ENCODE measurements around the gene HAGH.
"Not testable (repeated sequence)": the region's sequence is repeated elsewhere in the genome, so short reads cannot be mapped to it uniquely, and the experiment has no call there.

The HAGH gene

DNA sequence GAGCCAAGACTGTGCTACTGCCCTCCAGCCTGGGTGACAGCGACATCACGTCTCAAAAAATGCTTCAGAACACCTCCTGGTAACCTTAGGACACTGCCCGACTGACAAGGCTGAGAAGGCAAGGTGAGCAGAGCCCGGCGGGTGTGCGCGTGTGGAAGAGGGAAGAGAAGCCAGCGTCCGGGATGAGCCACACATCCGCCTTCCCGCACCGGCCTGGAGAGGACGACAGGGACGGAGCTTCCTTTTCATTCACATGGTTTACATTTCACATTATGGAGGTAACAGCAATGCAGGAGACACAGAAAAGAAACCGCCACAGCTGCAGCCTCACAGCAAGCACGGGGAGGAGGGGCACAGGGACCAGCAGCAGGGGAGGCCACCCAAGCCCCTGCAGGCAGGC lies 16.5 kb downstream of the HAGH start:
- DNase-seq: no peak

DNA sequence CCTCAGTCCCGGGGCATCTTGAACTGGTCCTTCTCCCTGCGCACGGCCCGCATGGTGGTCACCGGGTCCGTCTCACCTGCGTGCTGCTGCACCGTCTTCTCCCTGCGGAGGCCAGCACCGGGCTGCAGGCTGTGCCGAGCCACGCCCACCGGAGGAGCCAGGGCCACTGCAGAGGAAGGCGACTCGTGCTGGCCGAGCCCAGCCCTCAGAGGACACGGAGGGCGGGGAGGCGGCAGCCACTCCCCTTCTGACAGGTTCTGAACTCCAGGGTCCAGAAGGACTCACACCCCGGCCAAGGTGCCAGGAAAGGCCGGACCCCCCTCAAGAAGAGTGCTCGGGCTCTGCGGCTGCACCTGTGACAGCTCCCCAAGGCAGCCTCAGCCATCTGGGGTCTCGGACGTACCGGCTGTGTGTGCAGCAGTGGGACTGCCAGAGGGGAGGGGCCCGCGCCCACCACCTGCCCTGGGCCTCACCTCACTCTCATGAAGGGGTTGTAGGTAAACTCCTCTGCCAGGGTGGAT lies 17.3 kb downstream of the HAGH start:
- no peak for DNase-seq

DNA sequence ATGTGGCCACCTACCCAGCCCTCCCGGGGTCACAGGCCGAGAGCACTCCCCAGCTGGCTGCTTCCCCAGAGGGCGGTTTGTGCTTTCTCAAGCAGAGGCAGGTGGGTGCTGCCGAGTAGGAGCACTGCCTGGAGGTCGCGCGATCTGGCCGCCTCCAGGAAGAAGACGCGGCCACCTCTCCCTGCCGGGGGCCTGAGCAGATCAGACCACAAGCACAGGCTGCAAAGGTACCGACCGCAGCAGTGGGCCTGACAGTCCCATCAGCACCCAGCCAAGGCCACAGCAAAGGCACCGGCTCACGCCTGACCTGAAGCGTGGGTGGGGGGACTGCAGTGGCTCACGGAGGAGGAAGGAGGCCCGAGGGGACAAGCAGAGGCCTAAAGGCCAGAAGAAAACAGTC lies 17.9 kb downstream of the HAGH start:
- no peak for DNase-seq

DNA sequence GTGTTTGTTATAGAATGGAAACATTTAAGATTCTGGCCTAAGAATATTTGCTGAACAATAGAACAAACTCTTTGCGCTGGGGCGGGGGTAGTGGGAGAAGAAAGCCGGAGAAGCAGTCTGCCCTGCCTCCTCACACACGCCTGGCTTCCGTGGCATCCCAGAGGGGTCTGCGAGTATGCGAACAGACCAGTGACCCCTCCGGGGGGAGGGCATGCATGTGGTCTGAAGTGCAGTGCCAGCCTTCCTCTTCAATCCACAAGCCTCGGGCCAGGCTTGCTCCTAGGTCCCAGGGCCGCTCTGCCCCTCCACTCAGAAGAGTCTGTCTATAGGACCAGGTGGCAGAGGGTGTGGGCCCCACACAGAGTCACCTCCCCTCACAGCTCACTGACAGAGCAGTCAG lies 19.0 kb downstream of the HAGH start:
- DNase-seq: no peak

DNA sequence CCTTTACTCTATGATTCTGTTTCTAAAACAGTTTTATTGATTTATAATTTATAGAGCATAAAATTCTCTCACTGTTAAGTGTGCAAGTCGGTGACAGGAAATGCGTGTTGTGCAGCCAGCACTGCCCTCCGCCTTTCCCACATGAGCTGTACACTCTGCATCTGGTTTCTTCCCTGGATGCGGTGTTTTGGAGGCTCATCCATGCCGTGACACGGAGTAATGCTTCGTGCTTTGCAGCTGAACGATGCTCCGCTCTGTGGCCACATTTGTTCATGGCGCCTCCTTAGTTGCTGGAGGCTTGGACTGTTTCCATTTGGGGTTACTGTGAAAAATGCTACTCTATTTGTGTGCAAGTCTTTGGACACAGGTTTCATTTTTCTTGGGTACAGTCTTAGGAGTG lies 25.9 kb downstream of the HAGH start:
- no peak for DNase-seq

DNA sequence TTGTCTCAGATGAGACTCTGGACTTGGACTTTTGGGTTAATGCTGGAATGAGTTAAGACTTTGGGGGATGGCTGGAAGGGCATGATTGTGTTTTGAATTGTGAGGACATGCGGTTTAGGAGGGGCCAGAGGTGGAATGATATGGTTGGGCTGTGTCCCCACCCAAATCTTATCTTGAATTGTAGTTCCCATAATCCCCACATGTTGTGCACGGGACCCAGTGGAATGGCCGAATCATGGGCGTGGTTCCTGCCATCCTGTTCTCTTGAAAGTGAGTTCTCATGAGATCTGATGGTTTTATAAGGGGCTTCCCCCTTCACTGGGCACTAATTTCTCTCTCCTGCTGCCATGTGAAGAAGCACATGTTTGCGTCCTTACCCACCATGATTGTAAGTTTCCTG lies 27.4 kb downstream of the HAGH start:
- DNase-seq: not testable (repeated sequence)

DNA sequence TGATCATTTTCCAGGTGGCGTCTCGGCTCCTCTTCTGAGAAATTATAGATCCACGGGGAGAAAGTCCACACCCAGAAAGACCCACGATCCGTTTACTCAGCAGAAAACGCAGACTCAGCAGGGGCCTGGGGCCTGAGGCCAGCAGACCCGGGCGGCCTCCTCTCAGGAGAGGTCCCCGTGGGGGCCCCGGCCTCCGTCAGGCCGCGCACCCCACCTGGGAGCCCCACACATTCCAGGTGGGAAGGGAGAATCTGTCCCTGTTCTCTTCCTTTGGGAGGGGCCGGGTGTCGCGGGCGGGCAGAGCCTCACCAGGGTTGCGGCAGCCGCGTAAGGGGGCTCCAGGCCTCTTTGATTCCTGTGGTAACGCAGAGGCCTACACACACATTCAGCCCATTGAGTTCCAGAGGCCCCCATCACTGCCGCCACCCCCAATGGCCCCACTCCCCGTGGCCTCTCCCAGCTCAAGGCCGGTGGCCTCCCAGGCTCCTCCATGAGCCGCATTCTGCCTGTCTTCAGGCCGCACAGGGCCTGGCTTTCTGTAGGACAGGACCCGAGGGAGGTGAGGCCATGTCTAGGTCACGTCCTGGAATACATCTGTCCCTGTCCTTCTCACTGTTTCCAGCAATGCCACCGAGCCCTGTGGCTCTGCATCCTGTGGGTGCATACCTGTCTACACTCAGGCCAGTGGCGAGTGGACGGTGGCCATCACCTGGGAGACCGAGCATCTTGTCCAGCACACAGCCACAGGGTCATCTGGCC lies 31.5 kb downstream of the HAGH start:
- no peak for DNase-seq

DNA sequence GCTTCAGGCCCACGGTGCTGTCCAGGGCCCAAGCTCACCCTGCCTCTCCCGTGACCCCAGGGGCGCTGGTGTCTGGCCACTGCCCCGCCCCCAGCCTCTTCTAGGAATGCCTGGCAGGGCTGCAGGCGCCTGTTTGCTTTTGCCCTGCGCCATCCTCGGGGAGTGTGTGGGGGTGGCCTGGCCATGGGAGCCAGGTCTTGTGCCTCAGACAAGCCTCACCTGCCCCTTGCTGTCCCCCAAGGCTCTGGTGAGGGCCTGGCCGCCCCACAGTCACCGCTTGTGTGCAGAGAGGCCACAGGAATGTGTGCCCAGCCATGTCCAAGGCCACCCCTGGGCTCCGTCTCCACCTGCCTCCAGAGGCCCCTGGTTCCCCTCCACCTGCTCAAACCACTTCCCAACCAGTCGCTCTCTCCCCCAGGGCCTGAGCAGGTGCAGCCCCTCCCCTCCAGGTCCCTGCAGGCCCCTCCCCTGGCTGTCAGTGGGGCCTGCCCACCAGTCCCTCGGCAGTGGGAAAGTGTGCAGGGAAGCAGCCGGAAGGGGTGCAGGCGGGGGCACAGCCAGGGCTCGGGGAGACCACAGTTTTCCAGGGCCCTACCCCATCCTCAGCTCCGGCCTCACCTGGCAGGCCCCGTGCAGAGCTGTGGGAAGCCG lies 32.3 kb downstream of the HAGH start:
- DNase-seq: no peak

DNA sequence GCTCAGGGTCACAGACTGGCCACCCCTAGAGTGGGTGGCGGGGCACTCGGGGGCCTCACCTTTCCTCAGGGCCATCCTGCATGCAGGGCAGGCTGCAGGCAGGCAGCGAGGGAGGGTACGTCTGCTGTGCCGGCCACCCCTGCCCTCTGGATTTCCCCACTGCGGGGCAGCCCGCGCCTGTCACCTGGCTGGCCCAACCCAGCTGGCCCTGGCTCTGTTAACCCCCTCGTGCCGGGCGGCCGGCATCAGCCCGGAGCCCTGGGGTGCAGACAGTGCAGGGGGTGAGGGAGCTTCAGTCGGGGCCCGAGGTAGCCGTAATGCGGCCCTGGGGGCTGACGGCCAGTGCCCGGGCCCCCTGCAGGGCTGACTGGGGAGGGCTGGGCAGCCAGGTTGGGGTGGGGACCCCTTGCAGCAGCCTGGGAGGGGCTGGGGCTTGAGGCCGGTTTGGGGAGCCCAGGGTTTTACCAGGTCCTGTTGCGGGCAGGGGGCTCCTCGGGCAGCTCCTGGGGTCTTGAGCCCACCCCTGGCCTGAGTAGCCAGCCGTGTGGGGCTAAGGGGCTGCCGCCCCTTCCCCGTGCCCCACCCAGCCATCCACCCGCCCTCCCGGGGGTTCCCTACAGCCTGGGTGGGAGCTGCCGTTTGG lies 32.9 kb downstream of the HAGH start, which contains the start of gene IGFALS:
Gene IGFALS, minus strand, starts transcription at position 128 of the 643 bp plus-strand sequence. Its CDS starts 53 bp downstream, at position 75.
- DNase-seq: no peak

DNA sequence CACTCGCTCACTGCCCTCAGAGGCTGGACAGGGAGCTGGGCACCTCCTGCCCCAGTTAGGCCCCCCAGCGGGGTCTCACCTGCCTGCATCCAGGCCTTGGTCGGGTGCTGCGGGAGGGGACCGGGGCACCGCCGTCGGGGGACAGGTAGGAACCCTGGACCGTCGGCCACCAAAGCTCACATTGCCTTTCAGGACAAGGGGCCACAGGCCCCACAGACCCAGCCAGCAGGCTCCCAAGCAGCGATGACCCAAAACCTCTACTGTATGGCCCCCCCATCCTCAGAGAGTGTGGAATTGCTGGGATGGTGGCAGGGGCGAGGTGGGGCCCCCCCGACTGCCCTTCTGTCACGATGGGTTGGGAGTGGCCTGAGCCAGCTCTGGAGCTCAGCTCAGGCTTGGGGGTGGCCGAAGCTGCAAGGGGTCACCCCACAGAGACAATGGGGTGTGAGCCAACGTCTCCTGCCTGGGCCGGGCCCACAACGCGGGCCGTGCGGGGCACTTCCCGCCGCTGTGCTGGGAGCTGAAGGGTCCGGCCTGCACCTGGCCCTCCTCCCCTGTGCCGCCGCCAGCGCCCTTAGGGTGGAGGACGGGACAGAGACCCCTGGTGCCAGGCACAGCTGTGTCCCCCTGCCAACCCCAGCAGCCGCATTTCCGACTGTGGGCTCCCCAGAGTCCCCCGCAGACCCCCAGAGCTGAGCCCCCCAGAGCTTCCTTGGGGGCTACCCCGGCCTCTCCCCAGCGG lies 33.6 kb downstream of the HAGH start:
- DNase-seq: no peak

DNA sequence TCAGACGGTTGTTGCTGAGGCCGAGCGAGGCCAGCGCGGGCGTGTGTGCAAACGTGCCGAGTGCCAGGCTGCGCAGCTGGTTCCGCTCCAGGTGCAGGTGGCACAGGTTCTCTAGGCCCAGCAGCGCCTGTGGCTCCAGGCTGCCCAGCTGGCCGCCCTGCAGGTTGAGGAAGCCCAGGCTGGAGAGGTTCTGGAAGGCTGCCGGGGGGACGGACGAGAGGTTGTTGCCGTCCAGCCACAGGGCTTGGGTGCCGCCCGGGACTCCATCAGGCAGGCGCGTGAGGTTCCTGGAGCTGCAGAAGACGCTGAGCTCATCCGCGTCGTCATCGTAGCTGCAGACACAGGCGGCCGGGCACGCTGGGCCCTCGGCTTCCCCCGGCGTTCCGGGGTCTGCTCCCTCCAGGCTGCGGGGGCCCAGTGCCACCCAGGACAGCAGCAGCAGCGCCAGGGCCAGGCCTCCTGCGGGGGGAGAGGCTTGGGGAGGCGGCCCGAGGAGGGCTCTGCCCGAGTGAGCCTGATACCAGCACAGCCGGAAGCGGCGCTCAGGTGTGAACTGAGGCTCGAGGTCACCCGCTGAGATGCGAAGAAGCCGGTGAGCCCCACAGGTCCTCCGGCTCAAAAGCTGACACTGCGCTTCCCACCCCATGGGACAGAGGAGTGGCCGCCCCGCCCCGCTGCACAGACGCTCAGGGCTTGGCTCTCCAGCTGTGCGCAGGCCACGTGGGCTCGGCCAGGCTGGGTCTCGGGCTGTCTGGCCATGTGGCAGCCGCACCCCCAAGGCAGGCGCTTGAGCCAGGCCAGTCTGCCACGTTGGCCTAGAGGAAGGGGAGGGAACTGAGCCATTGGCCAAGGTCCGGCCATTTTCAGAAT lies 34.4 kb downstream of the HAGH start:
- no peak for DNase-seq

DNA sequence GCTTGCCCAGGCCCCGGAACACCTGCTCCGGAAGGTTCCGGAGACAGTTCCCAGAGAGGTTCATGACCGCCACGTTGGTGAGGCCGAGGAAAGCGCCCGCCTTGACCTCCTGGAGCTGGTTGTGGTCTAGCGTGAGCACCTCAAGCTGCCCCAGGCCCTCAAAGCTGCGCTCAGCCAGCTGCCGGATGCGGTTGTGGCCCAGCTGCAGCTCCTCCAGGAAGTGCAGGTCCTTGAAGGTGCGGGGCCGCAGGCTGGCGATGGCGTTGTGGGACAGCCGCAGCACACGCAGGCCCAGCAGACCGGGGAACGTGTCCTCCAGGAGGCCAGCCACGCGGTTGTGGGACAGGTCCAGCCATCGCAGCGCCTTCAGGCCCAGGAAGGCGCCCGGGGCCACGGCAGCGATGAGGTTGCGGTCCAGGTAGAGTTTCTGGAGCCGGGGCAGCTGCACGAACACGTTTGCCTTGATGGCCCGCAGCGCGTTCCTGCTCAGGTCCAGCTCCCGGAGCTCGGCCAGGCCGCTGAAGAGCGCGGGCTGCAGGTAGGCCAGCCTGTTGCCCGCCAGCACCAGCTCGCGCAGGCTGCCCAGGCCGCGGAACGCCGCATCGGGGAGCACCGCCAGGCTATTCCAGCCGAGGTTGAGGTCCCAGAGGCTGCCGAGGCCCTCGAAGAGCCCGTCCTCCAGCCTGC lies 35.2 kb downstream of the HAGH start:
- no peak for DNase-seq

DNA sequence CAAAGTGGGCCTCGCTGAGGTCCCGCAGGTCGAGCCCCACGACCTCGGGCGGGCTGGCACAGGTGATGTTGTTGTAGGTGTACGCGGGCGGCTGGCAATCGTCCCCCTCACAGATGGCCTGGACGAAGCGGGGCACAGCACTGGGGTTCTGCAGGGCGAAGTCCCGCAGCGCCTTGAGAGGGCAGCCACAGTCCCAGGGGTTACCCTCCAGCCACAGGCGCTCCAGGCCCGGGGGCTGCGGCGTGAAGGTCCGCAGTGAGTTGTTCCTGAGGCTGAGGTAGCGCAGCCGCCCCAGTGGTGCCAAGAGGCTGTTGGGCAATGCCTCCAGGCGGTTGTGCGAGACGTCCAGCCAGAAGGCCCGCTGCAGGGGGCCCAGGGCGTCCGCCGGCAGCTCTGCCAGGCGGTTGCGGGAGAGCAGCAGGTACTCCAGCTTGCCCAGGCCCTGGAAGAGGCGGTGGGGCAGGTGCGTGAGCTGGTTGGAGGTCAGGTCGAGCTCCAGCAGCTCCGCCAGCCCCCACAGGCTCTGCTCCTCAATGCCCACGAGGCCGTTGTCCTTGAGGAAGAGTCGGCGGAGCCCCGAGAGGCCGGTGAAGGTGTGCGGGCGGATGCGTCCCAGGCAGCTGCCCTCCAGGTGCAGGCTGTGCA lies 35.9 kb downstream of the HAGH start:
- no peak for DNase-seq

DNA sequence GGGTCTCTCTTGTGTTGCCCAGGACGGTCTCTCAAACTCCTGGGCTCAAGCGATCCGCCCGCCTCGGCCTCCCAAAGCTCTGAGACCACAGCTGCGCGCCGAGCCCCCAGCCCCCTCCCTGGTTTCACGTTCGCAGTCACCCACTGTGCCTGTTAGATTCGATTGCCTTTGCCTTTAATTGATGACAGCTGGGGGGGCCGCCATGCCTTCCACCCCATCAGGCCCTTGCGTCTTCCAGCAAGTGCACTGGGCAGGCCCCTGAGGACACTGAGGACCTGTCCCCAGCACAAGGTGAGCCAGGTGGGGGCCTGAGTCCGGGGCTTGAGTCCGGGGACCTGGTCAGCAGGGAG lies 36.4 kb downstream of the HAGH start:
- DNase-seq: no peak

DNA sequence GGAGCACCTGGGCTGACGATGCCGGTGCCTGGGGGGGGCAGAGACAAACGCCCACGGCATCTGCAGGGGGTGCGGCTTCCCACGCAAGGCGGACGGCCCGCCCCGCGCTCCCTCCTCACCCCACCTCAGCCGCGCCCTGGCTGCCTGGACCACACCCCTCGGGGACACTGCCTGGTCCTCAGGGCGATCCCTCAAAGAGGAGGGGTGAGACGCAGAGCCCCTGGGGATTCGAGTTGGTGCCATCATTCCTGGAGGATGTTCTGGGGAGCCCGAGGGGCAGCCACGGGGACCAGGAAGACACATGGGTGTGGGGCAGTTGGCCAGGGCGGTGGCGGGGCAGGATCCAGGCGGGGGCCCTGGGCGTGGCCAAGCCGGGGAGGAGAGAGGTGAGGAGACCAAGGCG lies 37.0 kb downstream of the HAGH start:
- DNase-seq: no peak

DNA sequence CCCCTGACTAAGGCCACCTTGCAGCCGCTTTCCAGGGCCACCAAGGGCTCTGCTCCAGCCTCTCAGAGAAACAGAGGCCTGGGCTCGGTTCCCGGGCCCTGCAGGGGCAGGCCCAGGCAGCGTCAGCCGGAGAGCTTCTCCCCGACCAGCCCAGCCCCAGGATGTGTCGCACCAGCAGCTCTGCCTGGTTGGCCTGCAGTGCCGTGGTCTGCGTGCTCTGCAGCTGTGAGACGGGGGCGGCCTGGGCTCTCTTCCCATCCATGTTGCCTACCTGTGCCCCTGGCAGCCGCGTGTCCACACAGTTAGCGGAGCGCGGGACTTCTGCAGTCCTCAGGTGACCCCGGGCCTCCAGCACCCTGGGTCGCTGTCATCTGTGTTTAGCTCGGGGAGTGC lies 37.9 kb downstream of the HAGH start:
- no peak for DNase-seq

DNA sequence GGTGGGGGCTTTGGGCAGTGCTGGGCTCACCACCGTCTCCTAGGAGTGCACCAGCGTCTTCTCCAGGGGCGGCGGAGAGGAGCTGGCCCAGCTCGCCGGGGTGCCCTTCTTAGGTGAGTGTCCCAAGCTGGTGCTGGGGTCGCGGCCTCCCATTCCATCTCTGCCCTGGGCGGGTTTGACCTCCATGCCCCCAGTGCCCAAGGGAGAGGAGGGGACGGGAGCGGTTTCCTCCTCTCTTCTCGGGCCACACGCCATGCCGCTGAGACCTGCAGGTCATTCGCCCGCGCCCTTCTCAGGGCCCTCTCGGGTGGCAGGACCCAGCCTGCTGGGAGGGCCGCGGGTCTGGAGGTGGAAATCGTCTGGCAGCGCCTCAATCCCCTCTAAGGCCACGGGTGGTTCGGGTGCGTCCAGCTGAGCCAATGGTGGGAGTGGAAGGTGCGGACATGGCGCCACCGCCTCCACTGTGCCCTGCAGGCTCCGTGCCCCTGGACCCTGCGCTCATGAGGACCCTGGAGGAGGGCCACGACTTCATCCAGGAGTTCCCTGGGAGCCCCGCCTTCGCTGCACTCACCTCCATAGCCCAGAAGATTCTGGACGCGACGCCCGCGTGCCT lies 38.4 kb downstream of the HAGH start:
- no peak for DNase-seq

DNA sequence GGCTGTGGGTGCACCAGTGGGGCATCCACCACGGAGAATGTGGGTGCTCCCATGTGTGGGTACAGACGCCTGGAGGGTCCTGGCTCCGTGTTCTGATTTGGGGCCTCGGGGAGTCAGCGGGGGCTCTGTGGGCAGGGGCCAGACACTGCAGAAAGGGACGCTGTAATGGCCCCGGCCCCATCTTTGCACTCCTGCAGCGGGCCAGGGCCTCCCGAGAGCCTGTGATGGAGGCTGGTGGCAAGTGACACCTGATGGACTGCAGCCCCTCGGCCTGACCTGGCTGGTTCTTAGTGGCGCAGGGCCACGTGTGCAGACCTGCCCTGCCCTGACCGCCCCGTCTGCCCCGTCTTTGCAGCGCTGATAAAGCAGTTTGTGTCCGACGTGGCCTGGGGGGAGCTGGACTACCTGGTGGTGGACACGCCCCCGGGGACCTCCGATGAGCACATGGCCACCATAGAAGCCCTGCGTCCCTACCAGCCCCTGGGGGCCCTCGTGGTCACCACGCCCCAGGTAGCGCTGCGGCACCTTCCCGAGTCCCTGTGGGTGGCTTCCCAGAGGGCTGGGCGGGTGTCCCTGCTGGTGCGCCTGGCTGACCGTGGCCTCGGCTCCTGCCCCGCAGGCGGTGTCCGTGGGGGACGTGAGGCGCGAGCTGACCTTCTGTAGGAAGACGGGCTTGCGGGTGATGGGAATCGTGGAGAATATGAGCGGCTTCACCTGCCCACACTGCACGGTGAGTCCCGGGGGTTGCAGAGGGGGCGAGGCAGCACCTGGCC lies 39.1 kb downstream of the HAGH start:
- no peak for DNase-seq

DNA sequence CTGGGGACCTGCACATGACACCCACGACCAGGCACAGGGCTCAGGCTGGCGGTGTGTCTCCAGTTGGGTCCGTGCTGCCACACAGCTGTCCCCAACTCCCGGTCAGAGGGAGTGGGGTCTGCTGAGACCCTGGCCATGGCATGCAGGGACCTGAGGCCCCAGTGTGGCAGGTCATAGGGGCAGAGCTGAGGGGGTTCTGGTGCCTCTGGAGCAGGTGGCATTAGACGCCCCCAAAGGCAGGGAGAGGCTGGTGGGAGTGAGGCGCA lies 39.6 kb downstream of the HAGH start:
- no peak for DNase-seq
